RCC 7860 (cell line): ENCODE data around the gene PACS1.
A peak's percentile ranks its signal among the peaks of the same experiment; 100 is the strongest.
"Not testable (repeated sequence)": the region's sequence is repeated elsewhere in the genome, so short reads cannot be mapped to it uniquely, and the experiment has no call there.

Source experiments
- DNase-seq: peaks from one replicate; pipeline ENCODE4 v3.0.0-alpha.2; 2015; ENCODE audit warnings: low spot score
- FAIRE-seq: peaks from 2 replicates; lab custom pipeline; 2012; peaks lifted over from hg19 to GRCh38; lab: Jason Lieb, UNC

The PACS1 gene

GRCh38 chr11:66106786-66107599 lies 36.9 kb downstream of the PACS1 start:
- FAIRE-seq (peak; percentile 62), DNase-seq (peak; percentile 90)

- no peak for FAIRE-seq
- DNase-seq: no peak
Observed at GRCh38 chr11:66107600-66108510, 37.8 kb downstream of the PACS1 start.

GRCh38 chr11:66109294-66109693 lies 39.2 kb downstream of the PACS1 start:
- DNase-seq: no peak
- no peak for FAIRE-seq

- FAIRE-seq (no peak), DNase-seq (no peak)
Observed at GRCh38 chr11:66111158-66111557, 41.1 kb downstream of the PACS1 start.

GRCh38 chr11:66112041-66112491 lies 42.0 kb downstream of the PACS1 start:
- FAIRE-seq (no peak), DNase-seq (no peak)

- DNase-seq (peak; percentile 71), FAIRE-seq (peak; percentile 78)
Observed at GRCh38 chr11:66112601-66113499, 42.8 kb downstream of the PACS1 start.

GRCh38 chr11:66114957-66115356 lies 44.9 kb downstream of the PACS1 start:
- not testable (repeated sequence) for FAIRE-seq, DNase-seq

GRCh38 chr11:66115638-66116301 lies 45.7 kb downstream of the PACS1 start:
- DNase-seq (no peak), FAIRE-seq (no peak)

- no peak for DNase-seq
- no peak for FAIRE-seq
Observed at GRCh38 chr11:66116576-66117361, 46.7 kb downstream of the PACS1 start.

GRCh38 chr11:66118847-66119246 lies 48.8 kb downstream of the PACS1 start:
- DNase-seq (no peak), FAIRE-seq (no peak)

GRCh38 chr11:66119348-66120133 lies 49.5 kb downstream of the PACS1 start:
- DNase-seq (peak; percentile 91), FAIRE-seq (no peak)

GRCh38 chr11:66121466-66121865 lies 51.4 kb downstream of the PACS1 start:
- DNase-seq: no peak
- no peak for FAIRE-seq

GRCh38 chr11:66123902-66124301 lies 53.8 kb downstream of the PACS1 start:
- DNase-seq: peak; percentile 30
- FAIRE-seq: no peak

GRCh38 chr11:66124564-66124963 lies 54.5 kb downstream of the PACS1 start:
- FAIRE-seq: no peak
- DNase-seq: peak; percentile 41

- DNase-seq: no peak
Observed at GRCh38 chr11:66126064-66126463, 56.0 kb downstream of the PACS1 start.

GRCh38 chr11:66126808-66127555 lies 56.9 kb downstream of the PACS1 start:
- peak; percentile 60 for DNase-seq
- peak; percentile 48 for FAIRE-seq

More at GRCh38 chr11:66126064-66126463, 56.0 kb downstream of the PACS1 start:
- no peak for FAIRE-seq

- no peak for DNase-seq
- FAIRE-seq: no peak
Observed at GRCh38 chr11:66130978-66131377, 60.9 kb downstream of the PACS1 start.
